OCI-LY7 (cell line): ENCODE data around the gene SLIT3.

Source experiments
- CTCF ChIP-seq: fragments of 200-600 bp; sonication (generic); conservative IDR thresholded peaks from 2 replicates; pipeline ENCODE4 v1.5.1; 2014; ENCODE audit warnings: mild to moderate bottlenecking, antibody characterized with exemption, low read length, moderate library complexity, mixed read lengths
- EZH2phosphoT487 ChIP-seq: fragments of 200-600 bp; sonication (generic); IDR thresholded peaks from 2 replicates; pipeline ENCODE4 v1.6.1; 2018; ENCODE audit warnings: low read depth, borderline replicate concordance, mild to moderate bottlenecking, mixed run types, antibody characterized with exemption, low read length, moderate library complexity, mixed read lengths

GRCh38 chr5:168836603-168837231, 464.2 kb downstream of the SLIT3 start:
- TF ChIP-seq EZH2phosphoT487 (no peak), CTCF (no peak)
